Mucosa of stomach (tissue), 1 donor: Measurements from ENCODE around the gene COQ2.
"Not testable (repeated sequence)": the region's sequence is repeated elsewhere in the genome, so short reads cannot be mapped to it uniquely, and the experiment has no call there.

Experiments
- H3K27me3 ChIP-seq: one replicate; pipeline ENCODE4 v1.7.0; 2013; ENCODE audit warnings: mild to moderate bottlenecking, low read length; ENCODE audit not compliant: control insufficient read depth, insufficient read depth
- H3K36me3 ChIP-seq: one replicate; pipeline ENCODE4 v1.7.0; 2013; ENCODE audit warnings: low read length; ENCODE audit not compliant: control insufficient read depth, insufficient read depth
- H3K4me1 ChIP-seq: one replicate; pipeline ENCODE4 v1.7.0; 2013; ENCODE audit warnings: mild to moderate bottlenecking, low read length; ENCODE audit not compliant: control insufficient read depth, insufficient read depth
- H3K4me3 ChIP-seq: one replicate; pipeline ENCODE4 v1.7.0; 2013; ENCODE audit warnings: low read length
- H3K9ac ChIP-seq: one replicate; pipeline ENCODE4 v1.7.0; 2013; ENCODE audit warnings: mild to moderate bottlenecking, low read length, moderate library complexity
- H3K9me3 ChIP-seq: one replicate; pipeline ENCODE4 v1.7.0; 2013; ENCODE audit warnings: mild to moderate bottlenecking, low read length, moderate library complexity; ENCODE audit not compliant: control insufficient read depth
- donor health status: Pancreatic carcinoma.

Gene COQ2

GRCh38 chr4:83276299-83277040, 8.1 kb downstream of the COQ2 start:
- Histone ChIP-seq H3K9me3 (no peaks in the 10 kb centered on the region), H3K36me3 (no peaks in the 10 kb centered on the region), H3K4me1 (no peaks in the 10 kb centered on the region), H3K9ac (no peak overlapping the region), H3K4me3 (no peak overlapping the region), H3K27me3 (no peaks in the 10 kb centered on the region)

GRCh38 chr4:83273926-83274325, 10.7 kb downstream of the COQ2 start:
- H3K4me3 ChIP-seq, H3K4me1 ChIP-seq, H3K9me3 ChIP-seq, H3K27me3 ChIP-seq, H3K36me3 ChIP-seq, H3K9ac ChIP-seq: not testable (repeated sequence)

- H3K9me3 ChIP-seq, result no peaks in the 10 kb centered on the region
- no peaks in the 10 kb centered on the region for H3K27me3 ChIP-seq
- H3K9ac ChIP-seq, result no peak overlapping the region
- H3K4me3 ChIP-seq, result no peak overlapping the region
- no peaks in the 10 kb centered on the region for H3K4me1 ChIP-seq
- no peaks in the 10 kb centered on the region for H3K36me3 ChIP-seq
Measured at GRCh38 chr4:83272900-83273299, 11.7 kb downstream of the COQ2 start.

DNA sequence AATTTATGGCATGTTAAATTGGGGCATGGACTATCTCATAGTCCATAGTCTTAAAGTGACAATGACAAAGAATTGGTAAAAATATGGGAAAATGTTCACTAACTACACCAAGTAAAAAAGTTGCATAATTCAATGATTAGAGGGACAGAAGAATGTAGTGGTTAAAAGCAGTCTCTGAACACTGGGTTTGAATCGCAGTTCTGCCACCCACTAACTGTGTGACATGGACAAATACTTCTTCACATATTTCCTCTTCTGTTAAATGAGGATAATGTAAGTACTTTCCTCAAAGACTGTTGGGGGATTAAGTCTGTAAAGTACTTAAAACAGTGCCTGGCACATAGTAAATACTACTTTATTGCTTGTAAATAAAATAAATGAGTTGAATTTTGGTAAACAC, 15.3 kb downstream of the COQ2 start:
- Histone ChIP-seq H3K9me3 (no peaks in the 10 kb centered on the region), H3K4me1 (no peaks in the 10 kb centered on the region), H3K36me3 (no peaks in the 10 kb centered on the region), H3K27me3 (no peaks in the 10 kb centered on the region), H3K4me3 (no peak overlapping the region), H3K9ac (no peak overlapping the region)

DNA sequence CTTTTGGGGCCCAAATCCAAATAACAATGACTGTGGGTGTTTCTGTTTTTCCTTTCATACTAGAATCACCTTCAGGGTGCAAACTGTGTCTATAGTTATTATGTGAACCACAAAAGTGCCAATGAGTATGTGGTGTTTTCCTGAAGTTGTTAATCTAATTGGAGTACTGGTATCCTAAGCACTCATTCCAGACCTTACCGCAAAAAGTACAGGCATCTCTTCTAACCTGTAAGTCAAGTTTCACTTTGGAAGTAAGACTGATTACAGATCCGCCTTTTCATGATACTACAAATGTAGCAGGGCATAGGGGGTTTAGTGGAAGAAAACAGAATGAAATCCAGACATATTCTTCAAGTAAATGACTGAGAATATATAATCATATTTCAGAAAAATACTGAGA, 16.1 kb downstream of the COQ2 start:
- Histone ChIP-seq H3K27me3 (no peaks in the 10 kb centered on the region), H3K4me3 (no peak overlapping the region), H3K36me3 (no peaks in the 10 kb centered on the region), H3K9ac (no peak overlapping the region), H3K9me3 (no peaks in the 10 kb centered on the region), H3K4me1 (no peaks in the 10 kb centered on the region)

DNA sequence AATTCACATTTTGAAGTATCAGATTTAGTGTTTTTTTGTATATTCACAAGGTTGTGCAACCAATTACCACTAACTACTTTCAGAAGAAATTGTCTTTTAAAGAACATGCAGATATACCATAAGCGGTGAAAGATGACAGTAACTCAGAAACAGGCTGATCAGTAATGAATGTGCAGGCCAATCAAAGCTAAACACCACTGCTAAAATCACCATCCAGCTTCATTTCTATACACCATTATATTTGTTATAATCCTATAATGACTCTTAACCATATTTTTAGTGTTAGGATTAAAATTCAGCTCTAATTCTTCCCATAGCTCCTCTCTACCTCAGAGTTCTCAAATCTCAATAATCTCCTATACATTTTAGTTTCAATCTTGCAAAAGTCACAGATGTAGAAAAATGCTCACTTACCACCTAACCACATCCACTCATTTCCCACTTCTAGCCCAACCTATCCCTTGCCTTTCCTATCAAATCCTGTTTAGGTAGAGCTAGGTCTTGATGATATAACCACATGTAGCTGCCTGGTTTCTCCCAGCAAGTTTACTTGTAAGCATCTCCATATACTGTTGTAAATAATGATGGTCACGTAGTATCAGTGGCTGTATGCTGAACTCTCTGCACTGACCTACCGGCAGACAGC, 16.6 kb downstream of the COQ2 start:
- Histone ChIP-seq H3K9me3 (no peaks in the 10 kb centered on the region), H3K4me1 (no peaks in the 10 kb centered on the region), H3K9ac (no peak overlapping the region), H3K36me3 (no peaks in the 10 kb centered on the region), H3K4me3 (no peak overlapping the region), H3K27me3 (no peaks in the 10 kb centered on the region)

- Histone ChIP-seq H3K36me3 (no peaks in the 10 kb centered on the region), H3K4me1 (no peaks in the 10 kb centered on the region), H3K9me3 (no peaks in the 10 kb centered on the region), H3K27me3 (no peaks in the 10 kb centered on the region), H3K9ac (no peak overlapping the region), H3K4me3 (no peak overlapping the region)
Measured at GRCh38 chr4:83267121-83267829, 17.3 kb downstream of the COQ2 start.

DNA sequence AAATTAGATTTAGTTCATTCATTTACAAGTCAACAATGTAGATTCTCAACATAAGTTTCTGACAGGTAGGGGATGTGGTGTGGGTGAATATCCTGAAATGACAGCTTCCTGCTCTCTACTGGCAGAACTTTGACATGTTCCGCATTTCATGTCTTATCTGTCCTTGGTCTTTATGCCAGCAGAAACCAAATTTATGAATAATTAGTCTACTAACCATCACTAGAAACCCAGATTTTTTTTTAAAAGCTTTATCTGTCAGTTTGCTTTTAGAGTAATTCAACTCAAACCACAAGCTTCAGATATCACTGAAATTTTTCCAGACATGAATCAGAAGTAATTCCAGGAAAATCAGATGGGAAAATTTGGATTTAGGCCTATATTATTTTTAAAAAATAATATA, 17.9 kb downstream of the COQ2 start:
- Histone ChIP-seq H3K9me3 (no peaks in the 10 kb centered on the region), H3K9ac (no peak overlapping the region), H3K4me1 (peaks cover under 1% of the 10 kb centered on the region), H3K4me3 (no peak overlapping the region), H3K36me3 (no peaks in the 10 kb centered on the region), H3K27me3 (no peaks in the 10 kb centered on the region)

GRCh38 chr4:83263106-83263505, 21.5 kb downstream of the COQ2 start:
- Histone ChIP-seq H3K4me3 (no peak overlapping the region), H3K4me1 (peaks cover 16% of the 10 kb centered on the region), H3K9ac (no peak overlapping the region), H3K27me3 (no peaks in the 10 kb centered on the region), H3K36me3 (no peaks in the 10 kb centered on the region), H3K9me3 (no peaks in the 10 kb centered on the region)

- Histone ChIP-seq H3K27me3 (no peaks in the 10 kb centered on the region), H3K4me3 (no peak overlapping the region), H3K36me3 (no peaks in the 10 kb centered on the region), H3K9ac (no peak overlapping the region), H3K9me3 (no peaks in the 10 kb centered on the region), H3K4me1 (peaks cover 16% of the 10 kb centered on the region)
Measured at GRCh38 chr4:83262682-83263081, 21.9 kb downstream of the COQ2 start.

DNA sequence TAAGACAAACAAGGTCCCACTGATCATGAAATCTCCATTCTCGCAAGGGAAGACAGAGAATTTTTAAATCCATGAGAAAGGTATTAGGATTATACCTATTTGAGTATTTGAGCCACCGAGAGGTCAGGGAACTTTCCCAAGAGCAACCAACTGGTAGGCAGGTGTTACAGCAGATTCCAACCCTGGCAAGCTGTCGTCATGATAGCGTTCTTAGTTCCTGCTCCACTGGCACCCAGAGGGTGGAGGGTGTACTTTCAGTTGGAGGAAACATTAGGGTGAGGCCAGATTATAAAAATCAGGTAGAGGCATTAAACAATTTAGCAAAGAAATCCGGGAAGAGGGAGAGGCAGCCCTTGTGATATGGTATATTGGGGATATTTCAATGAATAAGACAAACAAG, 23.3 kb downstream of the COQ2 start:
- Histone ChIP-seq H3K36me3 (no peaks in the 10 kb centered on the region), H3K27me3 (no peaks in the 10 kb centered on the region), H3K9ac (no peak overlapping the region)

DNA sequence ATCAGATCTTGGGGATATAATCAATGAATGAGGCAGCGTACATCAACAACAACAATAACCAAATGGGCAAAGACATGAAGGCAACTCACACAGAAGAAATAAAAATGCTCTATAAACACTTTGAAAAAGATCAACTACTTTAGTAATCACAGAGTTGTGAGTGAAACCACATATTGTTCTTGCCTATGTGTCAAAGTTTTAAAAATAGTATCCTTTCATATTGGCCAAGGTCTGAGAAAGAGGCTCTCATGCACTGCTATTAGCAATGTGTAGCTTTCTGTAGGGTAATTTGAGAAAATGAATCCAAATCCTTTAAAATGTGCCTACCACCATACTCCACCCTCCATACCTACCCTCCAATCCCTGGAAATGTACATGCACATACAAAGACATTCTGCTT, 25.0 kb downstream of the COQ2 start:
- no peaks in the 10 kb centered on the region for H3K36me3 ChIP-seq
- no peak overlapping the region for H3K9ac ChIP-seq
- H3K27me3 ChIP-seq, result no peaks in the 10 kb centered on the region
- no peak overlapping the region for H3K4me3 ChIP-seq
- peaks cover 23% of the 10 kb centered on the region for H3K4me1 ChIP-seq
- no peaks in the 10 kb centered on the region for H3K9me3 ChIP-seq

More for the DNA sequence above, 23.3 kb downstream of the COQ2 start:
- no peak overlapping the region for H3K4me3 ChIP-seq
- H3K4me1 ChIP-seq, result peaks cover 16% of the 10 kb centered on the region
- no peaks in the 10 kb centered on the region for H3K9me3 ChIP-seq
